IMR-90 (cell line): Measurements from ENCODE around the gene NAA38.

Experiments used
- BHLHE40 ChIP-seq: fragments of 150-350 bp; IDR thresholded peaks from 2 replicates; pipeline ENCODE4 v1.6.1; 2016; ENCODE audit warnings: mild to moderate bottlenecking, low read depth, low read length
- CEBPB ChIP-seq: IDR thresholded peaks from 2 replicates; pipeline ENCODE4 v1.6.1; 2012; ENCODE audit warnings: low read depth, low read length, improper control_type of control experiment
- CTCF ChIP-seq: conservative IDR thresholded peaks from 2 replicates; pipeline ENCODE4 v1.5.1; 2012; ENCODE audit warnings: mild to moderate bottlenecking, low read depth, low read length, improper control_type of control experiment
- MXI1 ChIP-seq: IDR thresholded peaks from 2 replicates; pipeline ENCODE4 v1.6.1; 2012; ENCODE audit warnings: low read depth, mild to moderate bottlenecking, low read length, moderate library complexity, borderline replicate concordance
- POLR2A ChIP-seq: IDR thresholded peaks from 2 replicates; pipeline ENCODE4 v1.6.1; 2012; ENCODE audit warnings: mild to moderate bottlenecking, low read depth, low read length
- RAD21 ChIP-seq: IDR thresholded peaks from 2 replicates; pipeline ENCODE4 v1.6.1; 2012; ENCODE audit warnings: low read length, improper control_type of control experiment
- RCOR1 ChIP-seq: IDR thresholded peaks from 2 replicates; pipeline ENCODE4 v1.6.1; 2012; ENCODE audit warnings: mild to moderate bottlenecking, low read length, improper control_type of control experiment; ENCODE audit not compliant: insufficient replicate concordance
- RFX5 ChIP-seq: IDR thresholded peaks from 2 replicates; pipeline ENCODE4 v1.8.0; 2012; ENCODE audit warnings: low read depth, mild to moderate bottlenecking, low read length, moderate library complexity
- USF2 ChIP-seq: fragments of 150-350 bp; IDR thresholded peaks from 2 replicates; pipeline ENCODE4 v1.6.1; 2017; ENCODE audit warnings: mild to moderate bottlenecking, antibody characterized with exemption, low read length, low read depth

DNA sequence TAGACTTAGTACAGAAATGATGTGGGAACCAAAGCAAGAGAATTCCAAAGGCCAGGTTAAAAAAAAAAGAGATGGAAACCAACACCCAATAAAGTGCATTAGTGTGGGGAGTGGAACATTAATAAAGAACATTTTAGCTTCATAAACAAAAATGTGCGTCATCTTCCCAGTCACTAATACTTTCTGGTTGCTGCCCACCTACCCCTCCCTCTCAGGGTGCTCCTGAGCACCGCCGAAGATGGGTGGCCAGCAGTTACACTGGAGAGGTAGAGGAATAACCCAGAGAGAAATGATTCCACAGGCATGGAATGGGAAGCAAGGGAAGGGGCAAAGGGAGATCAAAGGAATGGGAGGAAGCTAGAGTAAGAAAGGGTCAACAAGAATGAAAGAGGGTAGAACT is 25.3 kb upstream of the NAA38 start:
- TF ChIP-seq CTCF (no peak), RFX5 (no peak), CEBPB (no peak), RAD21 (no peak), MXI1 (no peak), RCOR1 (no peak), BHLHE40 (no peak), POLR2A (no peak), USF2 (no peak)
